IPS-20b (cell line): ENCODE results near the gene RAD18.

ENCODE experiments used
- H3K27ac ChIP-seq: one replicate; pipeline ENCODE4 v1.5.1; 2013; ENCODE audit warnings: low read length
- H3K27me3 ChIP-seq: 2 replicates; pipeline ENCODE4 v1.6.1; 2013; ENCODE audit warnings: mild to moderate bottlenecking, low read length, inconsistent platforms; ENCODE audit not compliant: insufficient read depth
- H3K36me3 ChIP-seq: 2 replicates; pipeline ENCODE4 v1.6.1; 2013; ENCODE audit warnings: low read depth, mild to moderate bottlenecking, inconsistent platforms, low read length, moderate library complexity; ENCODE audit not compliant: insufficient read depth
- H3K4me1 ChIP-seq: 2 replicates; pipeline ENCODE4 v1.6.1; 2013; ENCODE audit warnings: mild to moderate bottlenecking, control low read depth, inconsistent platforms, low read length, moderate library complexity; ENCODE audit not compliant: insufficient read depth
- H3K4me3 ChIP-seq: 2 replicates; pipeline ENCODE4 v1.5.1; 2013; ENCODE audit warnings: mild to moderate bottlenecking, low read length, inconsistent platforms
- H3K9ac ChIP-seq: 2 replicates; pipeline ENCODE4 v1.6.1; 2013; ENCODE audit warnings: low read depth, mild to moderate bottlenecking, inconsistent platforms, low read length, moderate library complexity
- H3K9me3 ChIP-seq: 2 replicates; pipeline ENCODE4 v1.6.1; 2013; ENCODE audit warnings: mild to moderate bottlenecking, low read depth, low read length, inconsistent platforms; ENCODE audit not compliant: insufficient read depth

RAD18 gene

DNA sequence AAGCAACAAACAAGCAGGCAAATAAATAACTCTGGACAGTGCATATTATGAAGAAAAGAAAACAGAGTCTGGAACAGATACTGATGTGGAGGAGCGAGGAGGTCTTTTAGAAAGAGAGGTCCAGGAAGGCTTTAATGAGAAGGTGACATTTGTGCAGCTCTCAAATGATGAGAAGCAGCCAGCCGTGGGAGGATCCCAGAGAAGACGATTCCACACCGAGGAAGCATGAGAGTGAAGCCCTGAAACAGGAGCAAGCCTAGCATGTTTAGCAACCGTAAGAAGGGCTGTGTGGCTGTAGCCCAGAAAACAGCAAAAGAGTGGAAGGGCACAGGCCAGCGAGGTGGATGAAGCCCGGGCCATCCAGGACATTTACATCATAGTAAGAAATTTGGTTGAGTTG is 93.1 kb downstream of the RAD18 start:
- Histone ChIP-seq H3K27ac (no peak overlapping the region), H3K4me1 (no peaks in the 10 kb centered on the region), H3K4me3 (no peak overlapping the region), H3K36me3 (no peaks in the 10 kb centered on the region), H3K9me3 (no peaks in the 10 kb centered on the region), H3K27me3 (no peaks in the 10 kb centered on the region), H3K9ac (no peak overlapping the region)

- H3K27me3 ChIP-seq = no peaks in the 10 kb centered on the region
- H3K9me3 ChIP-seq = no peaks in the 10 kb centered on the region
- H3K9ac ChIP-seq = no peak overlapping the region
- no peak overlapping the region for H3K27ac ChIP-seq
- H3K4me3 ChIP-seq = no peak overlapping the region
- H3K4me1 ChIP-seq = no peaks in the 10 kb centered on the region
- H3K36me3 ChIP-seq = no peaks in the 10 kb centered on the region
These were observed 93.7 kb downstream of the RAD18 start for GRCh38 chr3:8869613-8870012.

GRCh38 chr3:8868996-8869395 is 94.3 kb downstream of the RAD18 start:
- Histone ChIP-seq H3K9ac (no peak overlapping the region), H3K27me3 (no peaks in the 10 kb centered on the region), H3K36me3 (no peaks in the 10 kb centered on the region), H3K4me1 (no peaks in the 10 kb centered on the region), H3K4me3 (no peak overlapping the region), H3K9me3 (no peaks in the 10 kb centered on the region), H3K27ac (no peak overlapping the region)

GRCh38 chr3:8867646-8868045 is 95.6 kb downstream of the RAD18 start:
- Histone ChIP-seq H3K36me3 (no peaks in the 10 kb centered on the region), H3K27ac (no peak overlapping the region), H3K9ac (no peak overlapping the region), H3K4me3 (no peak overlapping the region), H3K4me1 (no peaks in the 10 kb centered on the region), H3K9me3 (no peaks in the 10 kb centered on the region), H3K27me3 (no peaks in the 10 kb centered on the region)

GRCh38 chr3:8865697-8866096 is 97.6 kb downstream of the RAD18 start:
- H3K9ac ChIP-seq = no peak overlapping the region
- H3K27me3 ChIP-seq = no peaks in the 10 kb centered on the region
- no peaks in the 10 kb centered on the region for H3K9me3 ChIP-seq
- H3K4me1 ChIP-seq = no peaks in the 10 kb centered on the region
- H3K27ac ChIP-seq = no peak overlapping the region
- H3K36me3 ChIP-seq = no peaks in the 10 kb centered on the region
- H3K4me3 ChIP-seq = no peak overlapping the region

DNA sequence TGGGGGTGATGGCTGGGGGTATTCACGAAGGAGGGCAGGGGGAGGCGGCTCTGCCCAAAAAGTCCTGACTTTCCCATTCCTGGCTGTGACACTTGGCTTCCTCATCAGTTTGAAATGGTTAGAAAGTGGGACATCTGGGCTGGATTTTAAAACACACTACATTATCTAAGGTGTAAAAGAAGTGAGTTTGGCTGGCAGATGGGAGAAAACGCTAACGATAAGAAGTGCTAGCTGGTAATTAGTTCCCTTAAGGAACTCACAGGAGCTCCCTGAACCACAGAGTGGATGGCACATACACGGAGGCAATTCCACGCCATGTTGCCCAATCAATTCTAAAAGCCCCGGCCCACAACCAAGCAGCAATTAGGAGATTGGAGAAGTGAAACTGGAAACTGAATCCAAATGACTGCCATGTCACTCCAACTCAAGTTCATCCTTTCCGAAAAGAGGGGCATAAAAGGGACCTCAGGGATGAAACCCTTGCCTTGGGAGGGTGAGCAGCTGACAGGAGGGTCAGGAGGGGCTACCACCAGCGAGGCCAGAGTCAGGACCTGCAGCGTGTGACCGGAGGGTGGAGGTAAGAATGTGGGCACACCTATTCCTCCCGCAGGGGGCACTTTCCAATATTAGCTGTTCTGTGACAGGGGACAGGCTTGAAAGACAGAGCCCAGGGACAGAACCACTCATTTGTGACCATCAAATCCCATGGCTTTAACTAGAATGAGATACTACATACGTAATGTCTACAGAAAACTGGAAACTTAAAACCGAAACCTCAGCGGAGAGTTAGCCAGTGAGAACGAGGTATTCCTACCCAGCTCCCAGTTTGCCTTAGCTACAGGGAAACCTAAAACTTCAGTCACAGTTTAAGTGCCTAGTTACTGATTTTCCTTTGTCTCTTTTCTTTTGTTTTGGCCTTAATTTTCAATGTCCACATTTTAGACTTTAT is 98.6 kb downstream of the RAD18 start:
- H3K27me3 ChIP-seq = no peaks in the 10 kb centered on the region
- no peak overlapping the region for H3K9ac ChIP-seq
- no peaks in the 10 kb centered on the region for H3K36me3 ChIP-seq
- no peaks in the 10 kb centered on the region for H3K9me3 ChIP-seq
- no peak overlapping the region for H3K4me3 ChIP-seq
- no peaks in the 10 kb centered on the region for H3K4me1 ChIP-seq
- H3K27ac ChIP-seq = no peak overlapping the region

GRCh38 chr3:8863891-8864290 is 99.4 kb downstream of the RAD18 start:
- Histone ChIP-seq H3K9me3 (no peaks in the 10 kb centered on the region), H3K36me3 (no peaks in the 10 kb centered on the region), H3K27me3 (no peaks in the 10 kb centered on the region), H3K4me3 (no peak overlapping the region), H3K4me1 (no peaks in the 10 kb centered on the region), H3K9ac (no peak overlapping the region), H3K27ac (no peak overlapping the region)

GRCh38 chr3:8857720-8858367 is 105.4 kb downstream of the RAD18 start:
- no peak overlapping the region for H3K27ac ChIP-seq
- no peaks in the 10 kb centered on the region for H3K27me3 ChIP-seq
- H3K9ac ChIP-seq = no peak overlapping the region
- H3K4me3 ChIP-seq = no peak overlapping the region
- H3K4me1 ChIP-seq = no peaks in the 10 kb centered on the region
- no peaks in the 10 kb centered on the region for H3K9me3 ChIP-seq
- no peaks in the 10 kb centered on the region for H3K36me3 ChIP-seq

GRCh38 chr3:8856721-8857120 is 106.6 kb downstream of the RAD18 start:
- Histone ChIP-seq H3K27ac (no peak overlapping the region), H3K36me3 (no peaks in the 10 kb centered on the region), H3K9ac (no peak overlapping the region), H3K4me1 (no peaks in the 10 kb centered on the region), H3K27me3 (no peaks in the 10 kb centered on the region), H3K4me3 (no peak overlapping the region), H3K9me3 (no peaks in the 10 kb centered on the region)

GRCh38 chr3:8856071-8856470 is 107.2 kb downstream of the RAD18 start:
- Histone ChIP-seq H3K9me3 (no peaks in the 10 kb centered on the region), H3K4me3 (no peak overlapping the region), H3K9ac (no peak overlapping the region), H3K36me3 (no peaks in the 10 kb centered on the region), H3K4me1 (no peaks in the 10 kb centered on the region), H3K27me3 (no peaks in the 10 kb centered on the region), H3K27ac (no peak overlapping the region)

DNA sequence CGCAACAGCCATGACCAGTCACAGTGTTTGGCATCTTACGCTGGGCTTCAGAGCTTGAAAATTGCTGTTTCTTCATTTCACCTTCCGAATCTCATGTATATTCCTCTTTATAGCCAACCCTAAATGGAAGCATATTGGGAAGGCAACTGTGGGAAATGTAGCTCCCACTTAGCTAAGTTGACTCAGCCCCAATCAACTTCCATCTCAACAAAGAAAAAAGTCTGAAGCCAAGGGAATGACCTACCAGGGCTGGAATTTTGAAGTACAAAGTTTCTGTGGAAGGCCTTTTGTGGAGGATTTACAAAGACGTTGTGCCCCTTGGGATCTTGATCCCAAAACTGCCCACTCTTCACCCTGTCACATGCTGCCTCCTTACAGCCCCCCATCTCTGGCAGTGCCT is 108.6 kb downstream of the RAD18 start:
- Histone ChIP-seq H3K9ac (no peak overlapping the region), H3K4me3 (no peak overlapping the region), H3K27ac (no peak overlapping the region), H3K9me3 (no peaks in the 10 kb centered on the region), H3K4me1 (no peaks in the 10 kb centered on the region), H3K27me3 (no peaks in the 10 kb centered on the region), H3K36me3 (no peaks in the 10 kb centered on the region)

DNA sequence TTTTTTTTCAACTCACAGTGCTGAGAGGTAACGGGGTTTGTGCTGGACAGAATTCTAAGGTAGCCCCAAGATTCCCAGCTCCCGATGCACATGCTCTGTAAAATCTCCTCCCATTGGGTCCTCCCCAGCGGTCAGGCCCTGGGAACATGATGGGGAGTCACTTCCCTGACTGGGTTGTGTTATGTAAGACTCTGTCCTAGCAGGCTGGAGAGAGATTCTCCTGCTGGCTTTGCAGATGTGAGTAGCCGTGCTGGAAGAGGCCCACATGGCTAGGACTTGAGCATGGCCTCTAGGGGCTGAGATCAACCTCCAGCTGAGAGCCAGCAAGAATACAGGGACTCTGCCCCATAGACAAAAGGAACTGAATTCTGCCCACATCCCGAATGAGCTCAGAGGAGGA is 110.2 kb downstream of the RAD18 start:
- H3K9me3 ChIP-seq = no peaks in the 10 kb centered on the region
- H3K36me3 ChIP-seq = no peaks in the 10 kb centered on the region
- H3K27me3 ChIP-seq = no peaks in the 10 kb centered on the region
- no peaks in the 10 kb centered on the region for H3K4me1 ChIP-seq
- no peak overlapping the region for H3K9ac ChIP-seq
- H3K27ac ChIP-seq = no peak overlapping the region
- no peak overlapping the region for H3K4me3 ChIP-seq
